ENCODE measurements around the gene TMA7.
"Not testable (repeated sequence)": the region's sequence is repeated elsewhere in the genome, so short reads cannot be mapped to it uniquely, and the experiment has no call there.

TMA7 gene

GRCh38 chr3:48437812-48438211, 2.2 kb upstream of the TMA7 start:
- no peak for DNase-seq

- no peak for DNase-seq
Measured at GRCh38 chr3:48440590-48440958, 517 bp downstream of the TMA7 start.

DNA sequence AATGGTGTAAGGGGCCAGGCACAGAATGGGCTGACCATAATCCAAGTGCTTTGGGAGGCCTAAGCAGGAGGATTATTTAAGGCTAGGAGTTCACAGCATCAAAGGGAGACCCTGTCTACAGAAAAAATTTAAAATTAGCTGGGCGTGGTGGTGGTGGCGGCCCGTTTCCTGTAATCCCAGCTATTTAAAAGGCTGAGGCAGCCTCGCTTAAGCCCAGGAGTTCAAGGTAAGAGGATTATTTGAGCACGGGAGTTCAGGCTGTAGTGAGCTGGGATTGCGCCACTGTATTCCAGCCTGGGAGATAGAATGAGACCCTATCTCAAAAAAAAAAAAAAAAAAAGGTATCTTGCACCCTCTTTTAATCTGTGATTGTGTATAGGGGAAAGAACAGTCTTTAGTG, 1.9 kb downstream of the TMA7 start:
- DNase-seq, result no peak

- DNase-seq, result no peak
Measured at GRCh38 chr3:48445277-48445882, 5.3 kb downstream of the TMA7 start.

GRCh38 chr3:48446043-48446424, 6.0 kb downstream of the TMA7 start:
- DNase-seq, result no peak

DNA sequence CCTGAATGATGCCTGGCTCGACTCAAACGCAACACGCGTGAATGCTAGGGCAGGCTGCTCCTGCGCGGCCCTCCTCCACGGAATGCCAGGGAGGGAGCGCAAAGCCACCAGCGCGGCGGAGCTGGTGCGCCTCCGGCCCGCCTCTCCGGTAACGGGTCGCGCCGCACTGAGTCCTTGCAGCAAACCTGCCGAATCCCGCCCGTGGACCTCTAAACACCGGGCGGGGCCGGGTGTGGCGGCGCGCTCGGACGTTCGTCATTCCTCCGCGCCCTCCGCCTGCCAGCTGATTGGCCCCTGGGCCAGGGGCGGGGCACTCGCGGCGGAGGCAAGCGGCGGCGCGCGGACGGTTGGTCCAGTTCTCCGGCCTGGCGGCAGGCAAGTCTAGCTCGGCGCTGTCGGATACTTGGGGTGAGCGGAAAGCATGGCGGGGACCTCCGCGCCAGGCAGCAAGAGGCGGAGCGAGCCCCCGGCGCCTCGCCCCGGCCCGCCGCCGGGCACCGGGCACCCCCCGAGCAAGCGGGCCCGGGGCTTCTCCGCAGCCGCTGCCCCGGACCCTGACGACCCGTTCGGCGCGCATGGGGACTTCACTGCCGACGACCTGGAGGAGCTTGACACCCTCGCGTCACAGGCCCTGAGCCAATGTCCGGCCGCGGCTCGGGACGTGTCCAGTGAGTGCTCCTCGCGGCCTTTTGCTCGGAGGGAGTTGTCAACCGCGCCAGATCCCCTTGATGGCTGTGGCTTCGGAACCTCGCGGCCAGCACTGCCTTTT, 6.6 kb downstream of the TMA7 start, which contains the start of gene ATRIP:
ATRIP (plus strand) TSS at position 313 of the 769 bp plus-strand sequence; CDS start at position 422, 109 bp downstream.
- DNase-seq, result peak; percentile 85

GRCh38 chr3:48451270-48451669, 11.2 kb downstream of the TMA7 start:
- no peak for DNase-seq

GRCh38 chr3:48456456-48456855, 16.4 kb downstream of the TMA7 start:
- no peak for DNase-seq

DNA sequence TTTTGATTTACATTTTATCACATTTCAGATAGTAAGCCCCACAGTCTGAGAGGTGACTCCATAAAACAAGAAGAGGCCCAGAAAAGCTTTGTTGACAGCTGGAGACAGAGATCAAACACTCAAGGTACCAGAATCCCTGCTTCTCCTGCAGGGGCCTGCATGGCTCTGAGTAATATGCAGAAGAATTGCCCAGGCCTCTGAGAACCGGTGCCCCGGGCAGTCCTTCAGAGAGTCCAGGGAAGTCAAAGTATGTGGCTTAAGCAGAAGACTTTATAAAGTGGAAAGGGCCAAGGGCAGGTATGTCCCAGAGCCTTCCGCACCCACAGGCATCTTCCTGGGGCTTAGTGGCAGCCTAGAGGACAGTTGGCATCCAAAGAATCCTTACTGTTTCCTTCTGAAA, 19.3 kb downstream of the TMA7 start:
- no peak for DNase-seq

GRCh38 chr3:48459773-48460516, 19.9 kb downstream of the TMA7 start:
- DNase-seq, result no peak

GRCh38 chr3:48460517-48460902, 20.5 kb downstream of the TMA7 start:
- no peak for DNase-seq

DNA sequence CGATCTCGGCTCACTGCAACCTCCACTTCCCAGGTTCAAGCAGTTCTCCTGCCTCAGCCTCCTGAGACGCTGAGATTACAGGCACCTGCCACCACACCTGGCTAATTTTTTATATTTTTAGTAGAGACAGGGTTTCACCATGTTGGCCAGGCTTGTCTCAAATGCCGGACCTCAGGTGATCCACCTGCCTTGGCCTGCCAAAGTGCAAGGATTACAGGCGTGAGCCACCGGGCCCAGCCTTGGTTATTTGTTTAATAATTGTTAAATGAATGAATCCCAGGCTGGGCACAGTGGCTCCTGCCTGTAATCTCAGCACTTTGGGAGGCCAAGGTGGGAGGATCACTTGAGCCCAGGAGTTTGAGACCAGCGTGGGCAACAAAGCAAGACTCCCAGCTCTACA, 21.7 kb downstream of the TMA7 start:
- DNase-seq, result not testable (repeated sequence)

DNA sequence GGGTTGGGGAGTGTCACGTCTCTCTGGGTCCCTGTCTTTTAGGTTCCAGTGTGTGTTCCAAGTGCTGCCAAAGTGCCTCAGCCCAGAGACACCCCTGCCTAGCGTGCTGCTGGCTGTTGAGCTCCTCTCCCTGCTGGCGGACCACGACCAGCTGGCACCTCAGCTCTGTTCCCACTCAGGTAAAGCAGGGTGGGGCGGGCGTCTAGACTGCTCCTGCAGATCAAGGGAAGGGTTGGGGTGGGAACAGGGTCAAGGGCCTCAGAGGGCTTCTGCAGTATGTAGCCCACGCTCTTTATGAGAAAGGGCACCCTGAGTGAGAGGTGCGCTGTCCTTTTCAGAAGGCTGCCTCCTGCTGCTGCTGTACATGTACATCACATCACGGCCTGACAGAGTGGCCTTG, 23.6 kb downstream of the TMA7 start:
- no peak for DNase-seq

DNA sequence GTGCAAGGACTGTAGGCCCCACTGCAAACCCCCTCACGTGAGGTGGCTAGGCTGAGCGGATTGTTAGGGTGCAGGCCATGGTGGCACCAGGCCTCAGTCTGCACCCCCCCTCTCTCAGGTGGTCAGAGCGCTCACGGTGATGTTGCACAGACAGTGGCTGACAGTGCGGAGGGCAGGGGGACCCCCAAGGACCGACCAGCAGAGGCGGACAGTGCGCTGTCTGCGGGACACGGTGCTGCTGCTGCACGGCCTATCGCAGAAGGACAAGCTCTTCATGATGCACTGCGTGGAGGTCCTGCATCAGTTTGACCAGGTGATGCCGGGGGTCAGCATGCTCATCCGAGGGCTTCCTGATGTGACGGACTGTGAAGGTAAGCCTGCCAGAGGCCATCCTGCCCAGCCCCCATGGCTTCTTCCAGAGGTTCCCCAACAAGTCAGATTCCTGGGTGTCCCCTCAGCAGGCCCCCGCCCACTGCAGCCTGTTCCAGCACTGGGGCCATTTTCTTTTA, 24.7 kb downstream of the TMA7 start:
- no peak for DNase-seq

- DNase-seq, result no peak
Measured at GRCh38 chr3:48465237-48465530, 25.1 kb downstream of the TMA7 start.

GRCh38 chr3:48465531-48466378, 25.7 kb downstream of the TMA7 start:
- DNase-seq, result peak; percentile 68 to 69

GRCh38 chr3:48466386-48467109, 26.5 kb downstream of the TMA7 start:
- no peak for DNase-seq

- no peak for DNase-seq
Measured at GRCh38 chr3:48467110-48467454, 27.0 kb downstream of the TMA7 start.

- DNase-seq, result no peak
Measured at GRCh38 chr3:48467473-48468267, 27.6 kb downstream of the TMA7 start.

DNA sequence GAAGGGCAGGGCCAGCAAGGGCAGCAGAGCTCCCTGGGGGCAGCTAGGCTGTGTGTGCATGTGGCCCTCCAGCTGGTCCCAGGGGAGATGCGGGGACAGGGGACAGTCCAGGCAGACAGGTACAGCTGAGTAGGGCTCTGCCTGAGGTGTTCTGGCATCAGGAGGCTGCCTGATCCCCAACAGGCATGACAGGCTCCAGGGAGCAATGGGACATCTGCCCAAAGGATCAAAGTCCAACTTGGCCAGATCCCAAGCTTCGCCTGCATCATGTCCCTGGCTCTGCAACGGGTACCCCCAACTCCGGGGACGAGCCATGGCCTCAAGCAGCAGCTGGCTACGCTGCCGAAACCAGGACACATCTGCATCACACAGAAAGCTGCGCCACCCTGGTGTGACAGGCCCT, 28.3 kb downstream of the TMA7 start:
- no peak for DNase-seq

- DNase-seq, result no peak
Measured at GRCh38 chr3:48469046-48469915, 29.2 kb downstream of the TMA7 start.
